GM18526 (cell line): ENCODE measurements around the gene TAS2R14.

Source experiments
- POLR2A ChIP-seq: IDR thresholded peaks from 3 replicates; pipeline ENCODE4 v1.6.1; 2011; ENCODE audit not compliant: insufficient read length; ENCODE audit errors: extremely low read depth

TAS2R14 gene

DNA sequence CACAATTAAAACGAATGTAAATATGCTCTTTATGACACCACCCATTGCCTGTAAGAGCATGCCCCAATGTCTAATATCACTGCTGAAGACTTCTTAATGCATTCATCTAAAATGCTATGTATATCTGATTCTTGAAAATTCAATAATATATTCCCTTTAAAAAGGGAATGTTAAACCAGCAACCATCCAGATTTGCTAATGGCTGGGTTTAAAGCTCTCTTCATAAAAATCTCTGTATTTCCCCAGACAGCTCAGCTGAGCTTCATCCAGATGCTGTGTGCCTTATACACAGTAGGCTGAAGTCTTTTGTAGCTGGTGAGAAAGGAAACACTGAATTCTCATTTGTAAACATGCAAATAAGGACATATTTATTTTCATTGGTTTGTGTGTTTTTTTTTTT is at the start of gene TAS2R14:
TSS of gene TAS2R14 (minus strand) at position 101 of the 400 bp plus-strand sequence. CDS start at position 45, 56 bp downstream.
- no peak for TF ChIP-seq POLR2A

DNA sequence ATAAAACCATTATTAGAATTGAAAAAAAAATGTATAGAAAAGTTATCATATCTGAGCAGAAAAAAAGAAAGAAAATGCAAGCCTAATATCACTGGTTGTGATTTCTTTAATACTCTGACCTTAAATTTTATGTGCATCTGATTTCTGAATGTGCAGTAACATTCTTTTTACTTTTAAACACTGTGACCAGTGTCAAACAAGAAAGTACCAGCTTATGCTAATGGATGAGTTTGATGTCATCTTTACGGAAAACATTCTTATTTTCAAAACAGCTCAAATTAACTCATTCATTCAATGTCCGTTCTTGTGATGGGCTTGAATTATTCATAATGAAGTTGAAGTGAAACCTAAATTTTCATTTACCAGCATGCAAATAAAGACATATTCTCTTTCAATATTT is 47.7 kb upstream of the TAS2R14 start, which contains the start of gene TAS2R50:
TSS of gene TAS2R50 (minus strand) at position 101 of the 400 bp plus-strand sequence. CDS start at position 49, 52 bp downstream.
- no peak for TF ChIP-seq POLR2A

DNA sequence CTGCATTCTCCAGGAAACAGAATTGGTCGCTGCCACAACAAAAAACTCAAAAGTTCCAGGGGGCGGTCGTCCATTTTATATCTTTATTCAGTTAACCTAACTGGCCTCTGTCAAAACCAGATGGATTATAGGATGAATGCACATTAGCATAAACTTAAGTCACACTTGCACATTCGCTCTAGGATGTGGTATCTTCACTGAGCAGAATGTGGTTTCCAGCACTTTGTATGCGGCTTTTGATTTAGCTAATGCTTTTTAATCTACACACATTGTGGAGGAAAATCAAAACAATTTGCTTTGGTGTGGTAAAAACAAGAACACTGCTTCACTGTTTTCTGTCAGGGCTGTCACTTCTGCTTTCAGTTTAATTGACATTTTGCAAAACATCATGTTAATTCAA is 43.2 kb upstream of the TAS2R14 start:
- no peak for TF ChIP-seq POLR2A

- TF ChIP-seq POLR2A, result no peak
These were observed 35.9 kb upstream of the TAS2R14 start for GRCh38 chr12:10974965-10975364.

DNA sequence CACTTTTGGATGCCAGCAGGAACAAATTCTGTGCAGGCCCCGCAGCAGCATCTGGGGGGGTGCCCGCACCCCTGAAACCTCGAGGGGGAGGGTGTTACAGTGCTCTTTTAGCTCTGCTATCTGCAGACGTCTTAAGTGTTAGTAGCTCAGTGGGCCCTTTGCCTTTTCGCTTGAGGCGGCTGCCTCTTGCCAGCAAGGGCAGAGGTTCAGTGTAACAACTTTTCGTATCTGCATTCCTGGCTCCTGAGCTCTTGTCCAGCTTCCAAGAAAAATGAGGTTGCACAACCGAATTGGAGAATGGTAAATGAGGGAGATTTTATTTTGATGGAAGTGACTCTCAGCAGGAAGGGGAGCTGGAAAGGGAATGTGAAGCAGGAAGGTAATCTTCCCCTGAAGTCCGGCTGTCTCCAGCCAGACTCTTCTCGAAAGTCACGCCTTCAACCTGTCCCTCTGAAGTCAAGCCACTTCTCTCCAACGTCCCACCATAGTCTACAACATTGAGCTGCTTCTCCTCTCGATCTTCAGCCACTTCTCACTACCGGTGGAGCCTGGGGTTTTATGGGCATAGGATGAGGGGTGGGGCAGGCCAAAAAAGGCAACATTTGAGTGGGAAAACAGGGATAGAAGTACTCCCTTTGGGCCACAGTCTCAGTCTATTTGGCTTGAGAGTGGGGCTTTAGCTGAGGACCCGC is 29.8 kb upstream of the TAS2R14 start:
- TF ChIP-seq POLR2A, result no peak

- TF ChIP-seq POLR2A, result no peak
These were observed 28.3 kb upstream of the TAS2R14 start for GRCh38 chr12:10967409-10967808.

DNA sequence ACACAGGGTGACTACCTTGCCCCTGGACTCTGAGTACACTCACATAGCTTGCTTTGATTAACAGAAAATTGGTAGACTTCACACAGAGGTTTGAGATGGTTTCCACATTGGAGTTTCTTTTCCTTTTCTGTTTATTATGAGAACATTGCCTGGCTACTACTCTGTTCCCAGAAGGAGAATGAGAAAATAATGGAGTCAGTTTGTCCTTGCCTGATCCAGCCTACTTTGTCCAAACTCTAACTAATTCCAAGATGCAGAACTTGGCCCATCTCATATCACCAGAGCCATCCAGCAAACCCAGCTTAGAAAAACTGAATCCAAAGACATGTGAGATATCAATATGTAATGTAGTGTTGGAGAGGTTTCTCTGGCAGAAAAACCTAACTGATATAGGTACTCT is 27.3 kb upstream of the TAS2R14 start:
- TF ChIP-seq POLR2A, result no peak

DNA sequence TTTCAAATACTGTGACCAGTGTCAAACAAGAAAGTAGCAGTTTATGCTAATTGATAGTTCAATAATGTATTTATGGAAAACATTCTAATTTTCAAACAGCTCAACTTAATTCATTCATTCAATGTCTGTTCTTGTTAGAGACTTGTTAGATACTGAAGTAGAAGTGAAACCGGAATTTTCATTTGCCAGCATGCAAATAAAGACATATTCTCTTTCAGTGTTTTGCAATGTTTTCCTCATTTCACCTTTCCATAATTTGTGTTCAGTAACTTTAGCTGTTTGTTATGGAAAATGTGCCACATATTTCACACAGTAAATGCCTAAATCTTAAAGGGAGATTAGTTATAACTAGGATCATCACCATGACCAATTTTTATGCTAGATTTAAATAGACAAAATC is 26.4 kb upstream of the TAS2R14 start:
- no peak for TF ChIP-seq POLR2A

DNA sequence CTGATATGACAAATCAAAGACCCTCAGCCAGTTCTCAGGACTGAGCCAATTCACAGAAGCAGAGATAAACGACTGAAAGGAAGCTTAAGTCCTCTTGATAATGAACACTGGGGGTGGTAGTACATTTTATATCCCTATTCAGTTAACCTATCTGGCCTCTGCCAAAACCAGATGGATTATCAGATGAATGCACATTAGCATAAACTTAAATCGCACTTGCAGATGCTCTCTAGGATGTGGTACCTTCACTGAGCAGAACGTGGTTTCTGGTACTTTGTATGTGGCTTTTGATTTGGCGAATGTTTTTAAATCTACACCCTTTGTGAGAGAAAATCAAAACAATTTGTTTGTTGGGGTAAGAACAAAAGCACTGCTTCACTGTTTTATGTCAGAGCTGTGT is 21.1 kb upstream of the TAS2R14 start:
- TF ChIP-seq POLR2A, result no peak

DNA sequence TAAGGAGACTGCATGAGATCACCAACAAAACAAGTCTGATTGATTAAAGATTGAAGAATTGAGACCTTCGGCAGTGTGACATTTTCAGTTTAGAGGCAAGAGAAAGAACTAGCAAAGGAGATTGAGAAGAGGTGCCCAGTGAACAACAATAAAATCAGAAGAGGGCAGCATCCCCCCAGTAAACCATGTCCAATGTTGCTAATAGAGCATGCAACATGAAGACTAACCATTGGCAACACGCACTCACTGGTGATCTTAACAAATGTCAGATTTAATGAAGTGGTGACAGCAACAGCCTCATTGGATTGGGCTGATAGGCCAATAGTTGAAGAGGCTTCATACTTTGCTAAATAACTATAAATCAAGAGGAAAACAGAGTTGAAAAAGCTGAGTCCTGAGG is 20.7 kb upstream of the TAS2R14 start:
- TF ChIP-seq POLR2A, result no peak

- no peak for TF ChIP-seq POLR2A
These were observed 18.7 kb upstream of the TAS2R14 start for GRCh38 chr12:10957741-10958140.

GRCh38 chr12:10956085-10956484 is 17.0 kb upstream of the TAS2R14 start:
- TF ChIP-seq POLR2A, result no peak

- TF ChIP-seq POLR2A, result no peak
These were observed 13.6 kb upstream of the TAS2R14 start for GRCh38 chr12:10952645-10953044.

DNA sequence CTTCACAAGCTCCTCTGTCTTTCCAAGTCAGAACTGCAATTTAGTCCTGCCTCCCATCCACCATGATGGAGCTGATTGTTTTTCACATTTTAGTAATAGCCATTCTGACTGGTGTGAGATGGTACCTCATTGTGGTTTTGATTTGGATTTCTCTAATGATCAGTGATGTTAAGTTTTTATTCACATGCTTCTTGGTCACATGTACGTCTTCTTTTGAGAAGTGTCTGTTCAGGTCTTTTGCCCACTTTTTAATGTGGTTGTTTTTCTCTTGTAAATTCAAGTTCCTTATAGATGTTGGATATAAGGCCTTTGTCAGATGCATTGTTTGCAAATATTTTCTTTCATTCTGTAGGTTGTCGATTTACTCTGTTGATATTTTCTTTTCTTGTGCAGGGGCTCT is 4.1 kb upstream of the TAS2R14 start:
- TF ChIP-seq POLR2A, result no peak

GRCh38 chr12:10941916-10942607 is 3.0 kb upstream of the TAS2R14 start:
- no peak for TF ChIP-seq POLR2A

- TF ChIP-seq POLR2A, result no peak
These were observed 2.3 kb upstream of the TAS2R14 start for GRCh38 chr12:10941369-10941768.

DNA sequence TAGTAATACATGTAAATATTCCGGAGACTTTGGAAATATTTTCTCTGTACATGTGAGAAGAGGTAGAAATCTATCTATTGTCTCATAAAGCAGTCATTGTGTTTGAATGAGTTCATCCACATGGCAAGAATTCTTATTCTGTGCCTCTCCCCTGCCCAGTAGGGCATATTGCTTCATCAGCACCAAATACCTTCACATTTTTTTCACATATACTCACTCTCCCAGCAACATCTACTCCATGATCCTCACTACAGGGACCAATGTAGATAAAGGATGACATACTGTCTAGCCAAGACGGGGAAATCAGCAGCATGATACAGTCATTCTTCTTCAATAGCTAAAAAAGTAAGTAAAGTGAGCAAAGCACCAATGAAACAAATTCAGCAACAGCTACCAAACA is 1.3 kb upstream of the TAS2R14 start:
- no peak for TF ChIP-seq POLR2A

- TF ChIP-seq POLR2A, result no peak
These were observed 2.6 kb downstream of the TAS2R14 start for GRCh38 chr12:10936506-10936905.
